ENCODE results near the gene PPP1CA.

GRCh38 chr11:67384851-67385366 is 16.7 kb downstream of the PPP1CA start:
- no peak for TF ChIP-seq CTCF (IDR thresholded peaks at IDR 0.05)
- no peak for TF ChIP-seq POLR2A (IDR thresholded peaks at IDR 0.05)
